ENCODE data around the gene CPHXL2. TPM values are rescaled to one million over a fixed set of nuclear protein-coding genes. Genes with fewer than 3 reads are reported as not detected.
A peak's percentile ranks its signal among the peaks of the same experiment; 100 is the strongest.

CPHXL2 gene
- total RNA-seq, 1 donor: not detected

DNA sequence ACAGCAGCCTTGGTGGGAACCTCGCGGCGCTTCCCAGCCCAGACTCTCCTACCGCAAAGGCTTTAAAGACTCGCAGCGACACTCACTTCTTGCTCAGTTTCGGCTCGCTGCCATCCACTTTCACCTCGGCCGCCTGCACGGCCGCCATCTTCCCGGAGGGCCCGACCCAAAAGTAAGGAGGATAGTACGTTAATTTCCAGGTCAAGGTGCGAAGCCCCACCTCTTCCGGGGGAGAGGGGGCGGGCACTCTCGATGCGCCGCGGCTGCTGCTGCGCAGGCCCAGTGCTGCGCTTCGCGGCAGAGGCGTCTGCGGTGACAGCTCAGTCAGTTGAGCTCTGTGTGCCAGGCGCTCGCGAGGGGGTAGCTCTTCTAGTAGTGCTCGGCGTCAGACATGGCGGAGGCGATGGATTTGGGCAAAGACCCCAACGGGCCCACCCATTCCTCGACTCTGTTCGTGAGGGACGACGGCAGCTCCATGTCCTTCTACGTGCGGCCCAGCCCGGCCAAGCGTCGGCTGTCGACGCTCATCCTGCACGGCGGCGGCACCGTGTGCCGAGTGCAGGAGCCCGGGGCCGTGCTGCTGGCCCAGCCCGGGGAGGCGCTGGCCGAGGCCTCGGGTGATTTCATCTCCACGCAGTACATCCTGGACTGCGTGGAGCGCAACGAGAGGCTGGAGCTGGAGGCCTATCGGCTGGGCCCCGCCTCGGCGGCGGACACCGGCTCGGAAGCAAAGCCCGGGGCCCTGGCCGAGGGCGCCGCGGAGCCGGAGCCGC, 29.1 kb downstream of the CPHXL2 start, which contains the start of the genes KARS1 and TERF2IP:
Gene KARS1 (minus strand): TSS at position 174 of the 773 bp plus-strand sequence. CDS start 26 bp downstream, at position 148.
Gene TERF2IP (plus strand): TSS at position 282 of the 773 bp plus-strand sequence. CDS start 110 bp downstream, at position 392.
- peak within 1 kb of the TSS; percentile 98 for H3K4me3 ChIP-seq (ENCODE audit: low read depth, low read length)
- TF ChIP-seq, protein P1, sequence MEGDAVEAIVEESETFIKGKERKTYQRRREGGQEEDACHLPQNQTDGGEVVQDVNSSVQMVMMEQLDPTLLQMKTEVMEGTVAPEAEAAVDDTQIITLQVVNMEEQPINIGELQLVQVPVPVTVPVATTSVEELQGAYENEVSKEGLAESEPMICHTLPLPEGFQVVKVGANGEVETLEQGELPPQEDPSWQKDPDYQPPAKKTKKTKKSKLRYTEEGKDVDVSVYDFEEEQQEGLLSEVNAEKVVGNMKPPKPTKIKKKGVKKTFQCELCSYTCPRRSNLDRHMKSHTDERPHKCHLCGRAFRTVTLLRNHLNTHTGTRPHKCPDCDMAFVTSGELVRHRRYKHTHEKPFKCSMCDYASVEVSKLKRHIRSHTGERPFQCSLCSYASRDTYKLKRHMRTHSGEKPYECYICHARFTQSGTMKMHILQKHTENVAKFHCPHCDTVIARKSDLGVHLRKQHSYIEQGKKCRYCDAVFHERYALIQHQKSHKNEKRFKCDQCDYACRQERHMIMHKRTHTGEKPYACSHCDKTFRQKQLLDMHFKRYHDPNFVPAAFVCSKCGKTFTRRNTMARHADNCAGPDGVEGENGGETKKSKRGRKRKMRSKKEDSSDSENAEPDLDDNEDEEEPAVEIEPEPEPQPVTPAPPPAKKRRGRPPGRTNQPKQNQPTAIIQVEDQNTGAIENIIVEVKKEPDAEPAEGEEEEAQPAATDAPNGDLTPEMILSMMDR (IDR thresholded peaks at IDR 0.05; ENCODE audit: insufficient read depth, low read depth, low read length): no peak
- peak; percentile 92 for DNase-seq (ENCODE audit: low read depth)

DNA sequence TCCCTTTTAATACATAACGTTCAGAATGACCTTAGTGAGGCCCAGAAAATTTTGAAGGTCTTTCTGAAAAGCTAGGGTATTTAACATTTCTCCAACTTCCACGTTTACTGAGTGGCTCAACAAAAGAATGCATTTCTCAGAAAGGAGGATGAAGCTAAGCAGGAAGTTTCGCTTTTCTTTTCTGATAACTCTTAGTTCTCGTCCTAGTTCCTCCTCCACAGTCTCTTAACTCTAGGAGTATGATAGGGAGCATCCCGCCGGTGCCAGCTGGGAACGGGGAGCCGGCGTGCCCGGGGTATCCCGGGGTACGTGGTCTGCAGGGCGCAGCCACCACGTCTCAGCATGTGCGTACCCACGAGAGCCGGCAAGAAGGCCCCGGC, 29.7 kb downstream of the CPHXL2 start:
- H3K4me3 ChIP-seq (ENCODE audit: low read depth, low read length): peak overlapping the region; percentile 98
- no peak for DNase-seq (ENCODE audit: low read depth)
- TF ChIP-seq, protein P1 (IDR thresholded peaks at IDR 0.05; ENCODE audit: insufficient read depth, low read depth, low read length): no peak

DNA sequence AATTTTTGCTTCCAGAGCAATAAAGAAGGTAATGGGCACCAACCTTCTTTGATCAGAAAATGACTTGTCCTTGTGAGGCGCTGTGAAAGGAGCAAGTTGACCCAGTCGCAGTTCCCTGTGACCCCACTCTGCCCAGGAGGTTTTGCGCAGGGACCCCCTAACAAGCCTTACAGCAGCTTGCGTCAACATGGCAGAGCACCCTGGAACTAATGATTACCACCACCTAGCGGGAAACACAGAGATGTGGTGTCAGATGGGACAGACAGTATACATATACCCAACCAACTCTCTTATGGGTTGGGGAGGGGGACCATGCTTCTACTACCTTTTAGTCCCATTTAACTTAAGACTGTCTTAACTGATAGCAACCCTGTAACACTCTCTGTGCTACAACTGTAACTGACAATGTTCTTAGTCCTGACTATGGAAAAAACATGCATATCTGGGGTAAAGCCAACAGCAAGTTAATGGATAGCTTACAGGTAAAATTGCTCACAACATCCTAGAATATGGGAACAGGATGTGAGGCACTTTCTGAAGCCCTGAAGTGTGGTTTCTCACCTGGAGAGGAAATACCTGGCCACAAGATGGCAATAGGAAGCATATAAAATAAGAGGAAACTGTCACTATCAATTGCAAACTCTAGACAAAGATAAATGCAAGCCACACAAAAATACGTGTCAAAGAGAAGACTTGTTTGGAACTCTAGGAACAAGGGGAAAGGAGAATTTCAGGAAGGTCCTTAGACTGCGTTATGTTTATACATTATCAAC, 32.4 kb downstream of the CPHXL2 start:
- no peak overlapping the region for H3K4me3 ChIP-seq (ENCODE audit: low read depth, low read length)
- TF ChIP-seq, protein P1 (IDR thresholded peaks at IDR 0.05; ENCODE audit: insufficient read depth, low read depth, low read length): no peak
- DNase-seq (ENCODE audit: low read depth): no peak

DNA sequence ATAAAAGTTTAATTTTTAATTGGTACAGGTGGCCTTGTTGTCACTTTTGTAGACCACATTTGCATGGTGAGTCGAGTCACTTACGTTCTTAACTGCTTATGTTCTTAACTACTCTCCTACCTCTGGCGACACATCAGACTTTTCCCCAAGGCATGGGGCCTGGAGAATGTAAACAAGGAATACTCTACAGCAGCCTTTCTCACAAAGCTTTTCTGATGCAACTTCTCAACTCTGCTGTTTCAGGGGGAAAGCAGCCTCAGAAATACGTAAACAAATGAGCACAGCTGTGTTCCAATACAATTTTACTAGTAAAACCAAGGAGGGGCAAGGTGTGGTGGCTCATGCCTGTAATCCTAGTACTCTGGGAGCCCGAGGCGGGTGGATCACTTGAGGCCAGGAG, 36.2 kb downstream of the CPHXL2 start:
- no peak overlapping the region for H3K4me3 ChIP-seq (ENCODE audit: low read depth, low read length)
- DNase-seq (ENCODE audit: low read depth): peak; percentile 97
- TF ChIP-seq, protein P1 (IDR thresholded peaks at IDR 0.05; ENCODE audit: insufficient read depth, low read depth, low read length): no peak

DNA sequence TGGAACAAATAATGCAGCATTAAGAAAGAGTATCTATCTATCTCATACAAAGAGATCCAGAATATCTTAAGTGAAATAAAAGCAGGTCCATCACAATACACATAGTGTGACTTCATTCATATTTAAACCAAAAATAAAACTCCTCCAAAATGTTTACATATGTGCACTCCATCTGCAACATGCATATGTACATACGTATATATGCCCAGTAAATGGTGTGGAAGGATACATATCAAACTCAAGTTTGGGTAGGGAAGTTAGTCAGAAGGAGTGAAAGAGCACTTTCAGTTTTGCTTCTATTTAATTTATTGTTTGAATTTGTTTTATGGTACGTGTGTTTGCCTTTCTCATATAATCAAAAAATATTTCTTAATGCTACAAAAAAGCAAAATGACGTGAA, 41.8 kb downstream of the CPHXL2 start:
- H3K4me3 ChIP-seq (ENCODE audit: low read depth, low read length): no peak overlapping the region
- TF ChIP-seq, protein P1 (IDR thresholded peaks at IDR 0.05; ENCODE audit: insufficient read depth, low read depth, low read length): no peak
- DNase-seq (ENCODE audit: low read depth): no peak

DNA sequence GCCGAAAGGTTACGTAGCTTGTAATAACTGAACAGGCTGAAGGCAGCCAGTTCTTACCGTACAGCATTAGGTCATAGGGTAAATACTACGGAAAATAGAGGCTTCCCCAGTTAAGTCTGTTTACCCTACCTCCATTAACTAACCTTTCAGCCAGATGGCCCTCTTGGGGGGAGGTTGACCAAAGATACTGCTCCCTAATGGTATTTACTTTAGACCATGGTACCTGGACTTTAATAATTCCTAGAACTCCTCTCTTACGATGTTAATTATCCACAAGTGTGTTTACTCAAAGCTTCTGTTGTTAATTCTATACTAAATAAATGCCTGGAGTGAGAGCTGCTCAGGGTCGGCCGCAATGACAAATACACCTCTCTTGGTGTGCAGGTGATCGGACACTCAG, 44.0 kb downstream of the CPHXL2 start:
- no peak for DNase-seq (ENCODE audit: low read depth)
- TF ChIP-seq, protein P1 (IDR thresholded peaks at IDR 0.05; ENCODE audit: insufficient read depth, low read depth, low read length): no peak
- no peak overlapping the region for H3K4me3 ChIP-seq (ENCODE audit: low read depth, low read length)
